Epidermal melanocyte (primary cell): ENCODE results near the gene RNF13.
A peak's percentile ranks its signal among the peaks of the same experiment; 100 is the strongest.
"Not testable (repeated sequence)": the region's sequence is repeated elsewhere in the genome, so short reads cannot be mapped to it uniquely, and the experiment has no call there.

ENCODE experiments used
- DNase-seq: peaks from one replicate; pipeline ENCODE4 v3.0.0; 2011; ENCODE audit warnings: low spot score; ENCODE audit not compliant: insufficient read length

Gene RNF13

DNA sequence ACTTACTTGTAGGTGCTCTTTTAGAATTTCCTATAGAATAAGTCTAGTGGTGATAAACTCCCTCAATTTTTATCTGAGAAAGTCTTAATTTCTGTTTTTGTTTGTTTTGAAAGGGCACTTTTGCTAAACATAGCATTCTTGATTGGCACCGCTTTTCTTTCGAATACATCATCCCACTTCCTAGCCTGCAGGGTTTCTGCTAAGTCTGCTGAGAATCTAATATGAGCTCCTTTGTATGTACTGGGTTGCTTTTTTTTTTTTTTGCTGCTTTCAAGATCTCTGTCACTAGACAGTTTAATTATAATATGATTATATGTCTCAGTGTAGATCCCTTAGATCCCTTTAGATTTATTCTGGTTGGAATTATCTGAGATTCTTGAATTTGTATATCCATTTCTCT, 136.2 kb downstream of the RNF13 start:
- peak; percentile 43 for DNase-seq

DNA sequence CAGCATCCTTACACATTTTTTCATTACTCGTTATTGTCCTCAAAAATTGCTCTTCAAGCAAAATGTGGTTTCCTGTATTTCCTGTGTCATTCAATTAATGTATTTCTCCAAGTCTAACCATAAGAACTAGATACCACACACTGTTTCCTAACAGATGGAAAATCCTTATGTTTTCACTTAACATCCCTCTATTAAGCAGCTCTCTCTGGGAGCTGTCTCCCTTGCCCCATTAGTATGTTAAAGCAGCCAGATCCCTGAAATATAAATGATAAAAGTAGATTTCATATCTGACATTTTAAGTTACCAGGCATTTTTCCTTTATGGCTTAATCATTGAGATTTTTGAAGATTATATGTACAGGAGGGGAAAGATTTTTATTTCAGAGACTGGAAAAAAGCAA, 141.8 kb downstream of the RNF13 start:
- DNase-seq: no peak

DNA sequence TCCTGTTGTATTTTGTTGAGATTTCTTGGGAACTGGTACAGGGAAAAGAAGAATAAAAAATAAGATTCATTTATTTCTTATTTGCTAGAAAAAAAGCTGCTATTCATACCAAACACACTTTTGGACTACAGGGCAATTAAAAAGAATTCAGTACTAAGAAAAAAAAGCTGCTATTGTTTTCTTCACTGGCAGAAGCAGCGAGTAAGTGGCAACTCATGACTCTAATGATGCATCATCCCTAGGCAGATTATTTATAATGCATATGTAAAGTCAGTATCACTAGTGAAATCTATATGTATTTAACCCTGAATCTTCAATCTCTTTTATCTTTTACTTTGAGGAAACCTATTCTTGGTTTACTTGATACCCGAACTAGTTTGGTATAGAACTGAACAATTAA, 142.4 kb downstream of the RNF13 start:
- no peak for DNase-seq

DNA sequence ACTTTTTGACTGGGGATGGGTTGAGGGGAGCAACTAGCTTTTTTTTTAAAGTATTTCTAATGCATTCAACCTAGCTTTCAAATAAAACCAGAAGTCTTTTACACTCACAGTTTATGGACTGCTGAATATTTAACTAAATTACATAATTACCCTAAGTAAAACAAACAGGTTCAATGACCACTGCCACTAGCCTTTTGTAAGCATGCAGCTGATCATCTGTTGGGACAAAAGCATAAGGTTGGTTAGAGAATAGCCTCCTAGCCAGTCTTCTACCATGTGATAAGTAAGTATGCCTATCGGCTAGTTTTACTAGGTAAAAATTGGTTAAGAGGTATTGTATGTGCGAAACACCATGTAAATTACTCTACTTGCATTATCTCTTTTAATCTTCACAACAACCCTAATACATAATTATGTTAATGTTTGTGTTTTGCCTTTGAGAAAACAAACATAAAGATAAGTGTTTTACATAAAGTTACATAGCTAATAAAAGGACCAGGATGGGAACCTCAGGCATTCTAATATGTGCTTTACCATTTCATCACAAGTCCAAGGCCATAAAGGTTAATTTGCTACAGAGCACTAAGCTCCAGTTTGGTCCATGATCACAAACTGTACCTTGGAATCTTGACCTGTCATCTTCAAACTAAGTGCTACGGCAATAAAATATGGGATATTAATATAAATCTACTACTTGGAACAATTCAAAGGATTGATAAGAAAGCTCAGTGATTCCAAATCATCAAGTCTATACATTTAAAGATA, 144.5 kb downstream of the RNF13 start:
- no peak for DNase-seq

DNA sequence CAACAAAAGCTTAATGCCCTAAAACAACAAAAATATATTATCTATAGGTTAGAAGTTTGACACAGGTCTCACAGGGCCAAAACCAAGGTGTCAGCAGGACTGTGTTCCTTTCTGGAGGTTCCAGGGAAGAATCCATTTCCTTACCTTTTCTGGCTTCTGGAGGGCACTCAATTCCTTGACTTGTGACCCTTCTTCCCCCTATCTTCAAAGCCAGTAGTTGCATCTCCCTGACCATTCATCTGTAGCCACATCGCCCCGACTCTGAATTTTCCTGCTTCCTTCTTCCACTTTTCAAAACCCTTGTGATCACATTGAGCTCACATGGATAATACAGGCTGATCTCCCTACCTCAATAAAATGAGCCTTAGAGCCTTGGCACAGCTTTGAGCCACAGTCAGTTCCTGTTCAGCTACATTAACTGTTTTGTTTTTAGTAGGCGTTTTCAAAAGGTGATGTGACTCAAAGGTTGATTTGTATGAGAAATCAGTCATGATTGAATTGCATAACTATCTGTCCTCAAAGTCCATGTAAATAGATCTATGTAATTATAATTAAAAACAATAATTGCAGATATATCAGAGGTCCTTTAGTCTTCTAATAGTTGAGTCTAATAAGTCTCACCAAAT, 145.3 kb downstream of the RNF13 start:
- no peak for DNase-seq

DNA sequence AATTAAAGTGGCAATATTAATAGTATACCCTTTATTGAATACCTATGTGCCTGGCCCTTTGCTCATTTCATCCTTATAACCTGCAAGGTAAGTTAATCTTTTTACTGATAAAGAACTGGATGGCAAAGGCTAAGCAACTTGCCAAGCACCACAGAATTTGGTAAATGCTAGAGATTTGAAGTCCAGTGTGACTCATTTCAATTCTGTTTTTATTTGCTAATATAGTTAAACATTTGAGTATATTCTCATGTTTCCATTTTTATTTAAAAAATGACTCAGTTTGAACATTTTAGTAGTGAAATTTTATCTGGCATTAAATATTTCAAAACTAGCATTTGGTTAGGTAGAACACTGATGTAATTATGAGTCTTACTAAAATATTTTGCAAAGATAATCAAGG, 146.4 kb downstream of the RNF13 start:
- no peak for DNase-seq

DNA sequence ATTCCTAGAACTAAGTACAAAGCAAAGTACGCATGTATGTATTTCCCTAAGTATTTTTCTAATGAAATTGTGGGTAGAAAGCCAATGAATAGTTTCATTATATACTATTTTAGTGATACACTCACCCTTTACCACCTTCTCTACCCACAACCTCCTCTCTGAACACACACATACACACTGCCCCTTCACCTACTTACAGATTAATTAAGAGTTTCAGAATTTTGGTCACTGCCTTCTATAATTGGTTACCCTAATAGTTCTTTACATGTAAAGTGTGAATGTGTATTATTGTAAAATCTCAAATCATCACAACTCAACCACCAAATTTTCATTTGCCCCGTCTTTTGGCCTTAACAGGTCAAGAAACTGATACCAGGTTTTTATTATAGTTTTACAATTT, 150.5 kb downstream of the RNF13 start:
- no peak for DNase-seq

DNA sequence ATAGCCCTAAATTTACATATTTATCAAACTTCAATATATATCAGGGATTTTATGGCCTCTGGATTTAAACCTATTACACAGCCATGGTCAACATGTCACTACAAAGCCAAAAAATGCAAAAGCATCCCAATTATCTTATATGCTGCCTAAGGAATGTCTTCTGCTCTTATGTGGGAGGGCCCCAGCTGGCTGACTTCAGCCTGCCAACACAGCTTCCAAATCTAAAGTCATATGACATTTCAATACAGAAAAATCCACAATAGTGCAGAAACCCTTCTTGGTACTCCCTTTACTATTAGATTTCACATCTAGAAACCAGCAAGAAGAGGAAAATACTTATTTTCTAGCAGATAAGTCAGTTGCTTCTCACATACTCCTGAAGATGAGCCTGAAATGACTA, 151.3 kb downstream of the RNF13 start:
- no peak for DNase-seq

DNA sequence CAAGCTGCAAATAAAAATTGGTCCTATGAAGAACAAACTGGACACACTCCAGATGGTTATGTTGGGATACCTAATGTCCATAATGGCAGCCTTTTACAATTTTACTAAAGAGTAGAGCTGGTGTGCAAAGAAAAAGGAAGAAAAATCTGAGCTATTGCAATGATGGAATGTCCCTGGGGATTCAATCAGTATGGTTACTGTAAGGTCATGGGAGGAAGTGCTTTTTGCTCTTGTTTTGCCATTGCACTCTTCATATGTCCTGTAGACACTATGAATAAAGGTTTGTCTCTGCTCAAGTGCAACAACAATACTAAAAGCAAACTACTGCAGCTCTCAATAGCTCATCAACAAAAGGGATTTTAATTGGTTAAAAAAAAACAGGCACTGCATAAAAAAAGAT, 152.3 kb downstream of the RNF13 start:
- no peak for DNase-seq

DNA sequence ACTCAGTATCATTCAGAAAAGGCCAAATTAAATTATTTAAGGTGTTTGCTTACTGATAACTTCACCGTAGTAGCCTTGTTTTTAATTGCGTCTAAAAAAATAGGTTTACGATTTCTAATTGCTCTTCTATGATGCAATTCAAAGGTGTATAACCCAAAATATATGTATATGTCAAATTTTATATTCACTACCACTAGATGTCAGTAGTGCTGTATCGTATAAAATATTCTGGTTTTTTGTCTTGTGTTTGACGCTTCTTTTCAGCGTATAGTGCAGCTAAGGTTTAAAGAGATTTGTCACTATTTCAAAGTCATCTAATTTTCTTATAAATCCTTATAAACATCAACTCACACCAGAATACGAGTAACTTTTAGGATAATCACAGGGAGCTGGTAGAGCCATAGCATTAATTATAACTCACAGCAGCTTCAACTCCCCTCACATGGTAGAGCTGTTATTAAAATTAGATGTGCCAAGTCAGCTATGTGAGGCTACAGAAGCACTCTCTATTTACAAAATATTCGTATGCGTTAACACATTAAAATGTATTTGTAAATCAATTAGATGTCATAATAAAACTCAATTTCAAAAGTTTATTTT, 154.2 kb downstream of the RNF13 start:
- DNase-seq: no peak

DNA sequence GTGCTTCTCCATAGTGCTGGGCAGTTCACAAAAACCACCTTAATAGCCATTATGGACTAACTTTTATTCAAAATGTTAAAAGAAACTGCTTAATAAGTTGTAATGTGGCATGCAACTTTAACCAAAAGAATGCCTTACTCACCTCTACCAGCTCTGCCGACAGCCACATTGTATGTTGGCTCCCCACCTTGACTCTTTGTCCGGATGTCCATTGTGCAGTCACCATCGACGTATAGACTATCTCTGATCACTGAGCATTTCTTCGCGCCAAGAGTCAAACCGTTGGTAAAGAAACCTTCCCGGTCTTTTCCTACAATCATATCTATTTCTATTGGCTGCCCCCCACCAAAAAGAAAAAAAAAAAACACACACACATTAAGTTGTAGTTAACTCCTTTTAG, 155.2 kb downstream of the RNF13 start:
- no peak for DNase-seq

DNA sequence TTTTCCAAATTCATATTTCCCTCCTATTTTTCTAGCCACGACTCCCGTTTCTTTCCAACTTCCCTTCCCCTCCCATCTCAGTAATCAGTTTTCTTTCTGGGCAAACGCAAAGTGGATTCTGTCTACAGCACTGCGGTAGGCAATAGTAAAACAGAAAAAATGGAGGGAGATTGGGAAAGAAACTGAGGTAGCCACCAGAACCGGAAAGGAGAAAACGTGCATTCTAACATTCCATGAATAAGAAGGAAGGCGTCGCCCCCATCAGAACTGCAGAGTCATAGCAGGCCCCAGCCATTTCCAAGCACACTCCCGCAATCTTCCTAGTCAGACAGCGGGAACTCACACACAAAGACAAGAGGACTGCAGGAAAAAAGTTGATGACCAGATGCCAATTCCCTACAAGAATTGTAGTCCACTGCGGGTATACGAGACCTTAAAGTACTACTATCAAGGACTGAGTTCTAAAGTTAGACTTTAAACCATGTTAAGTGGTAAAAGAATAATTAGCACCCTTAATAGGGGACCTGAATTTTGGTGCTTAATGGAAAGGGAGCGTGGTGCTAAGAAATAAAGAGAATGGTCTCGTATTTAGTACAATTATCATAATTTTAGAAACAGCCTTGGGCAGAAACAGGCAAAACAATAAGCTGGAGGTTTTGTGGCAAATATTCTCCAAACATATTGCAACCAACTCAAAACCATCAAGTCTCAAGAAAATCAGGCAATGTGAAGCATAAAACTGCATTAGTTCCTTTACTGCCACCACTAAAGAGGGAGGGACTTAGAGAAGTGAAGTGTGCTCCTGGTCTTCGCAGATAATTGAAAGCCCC, 156.3 kb downstream of the RNF13 start:
- peak; percentile 41 for DNase-seq

DNA sequence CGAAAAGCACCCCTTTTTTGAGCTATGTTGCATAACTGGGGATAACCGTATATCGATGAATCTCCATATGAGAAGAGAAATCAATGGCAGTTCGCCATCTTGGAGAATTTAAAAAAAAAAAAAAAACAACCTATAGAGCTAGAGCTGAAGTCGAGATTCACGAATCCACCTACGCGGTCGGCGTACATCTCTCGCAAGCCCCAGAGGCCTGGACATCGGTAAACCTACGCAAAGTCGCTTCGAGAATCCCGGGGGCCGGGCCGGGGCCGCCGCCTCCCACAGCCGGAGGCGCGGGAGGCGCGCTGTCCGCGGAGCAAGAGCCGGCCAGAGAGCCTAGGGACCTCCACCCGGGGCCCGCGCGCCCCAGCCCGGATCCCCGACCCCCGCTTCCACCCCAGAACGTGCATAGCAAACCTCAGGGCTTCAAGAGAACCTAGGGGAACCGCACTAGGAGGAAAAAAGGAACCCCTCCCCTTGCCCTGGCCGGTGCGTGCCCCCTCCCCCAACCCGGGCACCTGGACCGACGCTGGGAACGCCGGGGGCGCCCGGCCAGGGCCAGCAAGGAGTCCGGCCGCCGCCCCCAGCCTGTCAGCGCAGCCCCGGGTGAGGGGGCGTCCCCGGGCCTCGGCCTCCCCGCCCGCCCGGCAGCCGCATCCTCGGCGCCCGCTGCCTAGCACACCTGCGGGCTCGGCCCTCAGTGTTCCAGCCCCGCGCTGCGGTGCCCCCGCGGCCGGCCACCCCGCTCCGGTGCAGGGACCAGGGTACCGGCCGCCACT, 157.1 kb downstream of the RNF13 start:
- peak; percentile 38 for DNase-seq

DNA sequence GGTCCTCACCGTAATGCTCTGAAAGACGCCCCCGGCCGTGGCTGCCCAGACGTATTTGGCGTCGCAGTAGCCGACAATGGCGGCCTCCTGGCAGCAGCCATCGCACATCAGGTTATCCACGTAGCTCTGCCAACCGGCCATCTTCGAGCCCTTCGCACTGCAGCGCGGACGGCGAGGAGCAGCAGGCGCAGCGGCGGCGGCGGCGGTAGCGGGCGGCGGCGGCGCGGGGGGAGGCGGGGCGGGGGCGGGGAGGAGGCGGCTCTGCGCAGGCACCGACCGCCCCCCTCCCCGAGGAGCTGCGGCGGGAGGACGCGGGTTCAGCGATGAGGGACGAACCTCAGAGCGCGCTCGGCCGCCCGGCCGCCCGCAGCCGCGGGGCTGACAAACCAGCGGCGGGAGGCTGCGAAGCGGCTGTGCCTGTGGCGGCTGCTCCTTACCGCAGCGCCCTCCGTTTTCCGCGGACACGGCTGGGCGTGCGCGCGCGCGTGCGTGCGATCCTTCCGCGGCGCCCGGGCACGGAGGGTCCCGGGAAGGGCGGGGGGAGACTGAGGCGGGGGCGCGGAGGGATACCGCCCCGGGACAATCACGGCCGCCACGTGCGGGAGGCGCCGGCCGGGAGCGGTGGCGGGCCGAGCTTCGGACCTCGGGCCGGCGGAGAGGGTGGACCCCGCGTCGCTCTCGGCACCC, 157.8 kb downstream of the RNF13 start, which contains the start of gene PFN2:
PFN2 (minus strand) TSS at position 180 of the 687 bp plus-strand sequence; CDS start at position 141, 39 bp downstream.
- peak; percentile 28 for DNase-seq

DNA sequence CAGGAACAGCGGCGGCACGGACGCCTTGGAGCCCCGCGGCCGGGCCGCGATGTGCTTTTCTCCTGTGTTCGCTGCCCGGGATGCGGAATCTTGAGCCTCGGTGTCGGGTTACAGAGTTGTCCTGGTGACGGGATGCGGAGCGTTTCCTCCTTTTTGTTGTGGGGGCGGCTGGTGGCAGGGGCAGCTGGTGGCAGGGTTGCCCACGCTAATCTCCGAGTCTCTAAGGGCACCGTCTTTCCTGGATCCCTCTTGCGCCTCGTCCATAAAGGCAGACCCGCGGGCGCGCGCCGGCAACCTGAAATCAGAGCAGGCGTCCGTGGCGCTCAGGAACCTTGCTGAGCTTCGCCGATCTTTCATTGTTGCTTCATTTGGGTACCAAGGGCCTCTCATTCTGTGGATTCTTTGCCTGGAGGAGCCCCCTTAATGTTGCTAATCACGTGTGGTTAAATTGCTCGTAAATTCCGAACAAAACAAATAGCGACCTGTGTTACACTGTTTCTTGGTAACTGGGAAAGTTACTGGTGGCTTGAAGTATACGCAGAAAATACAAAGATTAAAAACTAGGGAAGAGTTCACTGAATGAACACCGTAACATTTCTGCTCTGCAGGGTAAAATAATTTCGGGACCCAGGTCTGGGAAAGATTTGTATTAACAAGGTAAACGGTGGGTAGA, 158.5 kb downstream of the RNF13 start:
- DNase-seq: peak; percentile 28

DNA sequence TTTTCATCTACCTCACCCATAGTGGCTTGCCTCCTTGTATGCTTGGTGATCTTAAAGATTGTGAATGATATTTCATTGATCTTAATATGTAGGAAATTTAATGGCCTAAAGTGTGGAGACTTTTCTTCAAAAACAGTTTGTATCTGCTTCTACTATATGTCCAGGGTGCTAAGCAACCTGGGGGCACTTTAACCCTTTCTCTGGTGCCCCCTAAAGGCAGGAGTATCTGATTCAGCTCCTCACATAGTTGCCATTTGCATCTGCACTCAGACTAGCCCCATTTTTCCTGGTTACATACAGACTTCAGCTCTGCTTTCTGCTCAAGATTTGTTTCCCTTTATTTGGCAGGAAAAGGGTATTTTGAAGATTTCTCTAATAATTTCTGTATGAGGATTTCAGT, 162.9 kb downstream of the RNF13 start:
- DNase-seq: no peak

DNA sequence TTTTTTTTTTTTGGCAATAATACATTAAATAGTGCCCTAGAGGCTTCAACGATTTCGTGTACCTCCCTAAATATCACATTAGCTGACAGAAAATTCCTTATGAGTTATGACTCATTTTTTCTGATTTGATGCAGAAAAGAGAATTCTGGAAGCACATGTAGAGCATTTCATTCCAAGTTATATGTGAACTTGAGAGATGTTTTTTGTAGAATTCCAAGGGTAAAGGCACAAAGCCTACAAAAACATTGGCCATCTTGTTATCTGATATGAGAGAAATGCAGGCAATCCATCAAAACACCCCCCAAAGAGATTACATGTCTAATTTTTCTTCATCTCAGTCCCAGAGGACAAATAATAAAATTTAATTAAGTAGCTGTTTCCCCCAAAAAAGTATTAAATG, 164.4 kb downstream of the RNF13 start:
- no peak for DNase-seq

DNA sequence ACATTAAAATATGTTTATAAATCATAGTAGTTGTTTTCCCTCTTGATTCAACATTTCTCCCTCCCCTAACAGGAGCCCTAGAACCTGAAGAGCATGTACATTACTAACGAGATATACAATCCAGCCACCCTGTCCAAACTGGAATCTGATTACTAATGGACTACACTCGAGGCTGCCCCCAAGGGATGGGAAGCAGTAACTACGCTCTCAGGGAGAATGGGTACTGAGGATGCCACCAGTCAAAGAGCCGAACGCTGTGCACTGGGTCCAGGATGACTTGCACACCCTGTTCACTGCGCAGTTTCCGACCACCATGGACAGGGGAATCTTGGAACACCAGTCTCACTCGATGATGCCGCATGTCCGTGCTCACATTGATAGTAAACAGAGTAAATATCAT, 169.0 kb downstream of the RNF13 start:
- DNase-seq: not testable (repeated sequence)

DNA sequence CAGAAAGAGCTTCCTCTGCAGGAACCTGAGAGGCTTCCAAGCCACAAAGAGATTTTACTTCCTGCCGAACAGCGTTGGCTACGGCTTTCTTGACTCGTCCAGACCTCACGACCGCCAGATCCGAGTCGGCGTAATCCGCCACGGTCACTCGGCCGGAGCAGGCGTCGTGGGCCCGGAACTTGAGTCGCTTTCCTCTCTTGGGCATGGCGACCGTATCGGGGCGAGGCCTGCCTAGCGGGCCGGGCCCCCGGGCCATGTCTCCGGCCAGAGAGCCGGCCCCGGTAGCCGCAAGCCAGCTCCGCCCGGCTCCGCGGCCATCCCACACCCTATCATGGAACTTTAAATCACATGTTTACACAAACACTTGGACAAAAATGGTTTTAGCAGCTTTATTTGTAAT, 170.0 kb downstream of the RNF13 start:
- not testable (repeated sequence) for DNase-seq

DNA sequence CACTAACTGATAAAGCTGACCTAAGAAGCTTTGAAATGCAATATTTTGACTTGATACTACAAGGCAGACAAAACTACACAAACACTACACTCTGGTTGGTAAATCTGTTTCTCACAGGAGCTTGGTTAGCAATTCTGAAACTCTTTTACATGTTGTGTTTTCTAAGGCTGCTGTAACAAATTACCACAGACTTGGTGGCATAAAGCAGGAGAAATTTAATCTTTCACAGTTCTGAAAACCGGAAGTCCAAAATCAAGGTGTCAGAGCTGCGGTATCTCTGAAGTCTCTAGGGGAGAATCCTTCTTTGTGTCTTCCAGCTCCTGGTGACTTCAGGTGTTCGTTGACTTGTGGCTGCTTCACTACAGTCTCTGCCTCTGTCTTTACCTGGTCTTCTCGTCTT, 170.6 kb downstream of the RNF13 start:
- no peak for DNase-seq
